ENCODE results near the gene HDAC8.

Gene HDAC8

GRCh38 chrX:72297953-72298730, 274.5 kb downstream of the HDAC8 start:
- peak; percentile 28 to 39 for DNase-seq (ENCODE audit: low read depth in 2 of 2)

GRCh38 chrX:72296991-72297390, 275.7 kb downstream of the HDAC8 start:
- DNase-seq (ENCODE audit: low read depth in 2 of 2) = no peak
- H3K4me3 ChIP-seq (replicated peaks in 1 of 2; ENCODE audit: low read depth in 2 of 2, low read length in 2 of 2) = no peak overlapping the region
- no peak for TF ChIP-seq CTCF (IDR thresholded peaks at IDR 0.05; ENCODE audit: low read depth, low read length)

More at GRCh38 chrX:72297953-72298730, 274.5 kb downstream of the HDAC8 start:
- no peak for TF ChIP-seq CTCF (IDR thresholded peaks at IDR 0.05; ENCODE audit: low read depth, low read length)
- H3K4me3 ChIP-seq (replicated peaks in 1 of 2; ENCODE audit: low read depth in 2 of 2, low read length in 2 of 2) = no peak overlapping the region

DNA sequence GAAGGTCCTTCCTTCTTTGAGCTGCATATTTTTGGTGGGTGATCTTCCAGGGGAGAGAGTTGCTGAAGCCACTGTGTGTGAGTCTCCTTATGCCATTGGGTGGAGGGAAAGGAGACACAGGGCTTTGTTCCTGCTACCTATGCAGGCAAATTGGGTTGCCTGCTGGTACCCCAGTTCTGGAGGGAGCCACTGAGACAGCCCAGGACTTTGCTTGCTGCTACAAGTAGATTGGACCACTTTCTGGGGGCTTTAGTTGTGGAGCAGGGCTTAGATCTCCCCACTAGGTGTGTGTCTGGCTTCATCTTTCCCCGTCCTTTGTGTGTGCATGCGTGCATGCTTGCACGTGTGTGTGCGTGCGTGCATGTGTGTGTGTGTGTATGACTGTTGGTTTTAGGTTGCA, 276.9 kb downstream of the HDAC8 start:
- no peak for TF ChIP-seq CTCF (IDR thresholded peaks at IDR 0.05; ENCODE audit: low read depth, low read length)
- H3K4me3 ChIP-seq (replicated peaks in 1 of 2; ENCODE audit: low read depth in 2 of 2, low read length in 2 of 2) = no peak overlapping the region
- DNase-seq (ENCODE audit: low read depth in 2 of 2) = no peak

DNA sequence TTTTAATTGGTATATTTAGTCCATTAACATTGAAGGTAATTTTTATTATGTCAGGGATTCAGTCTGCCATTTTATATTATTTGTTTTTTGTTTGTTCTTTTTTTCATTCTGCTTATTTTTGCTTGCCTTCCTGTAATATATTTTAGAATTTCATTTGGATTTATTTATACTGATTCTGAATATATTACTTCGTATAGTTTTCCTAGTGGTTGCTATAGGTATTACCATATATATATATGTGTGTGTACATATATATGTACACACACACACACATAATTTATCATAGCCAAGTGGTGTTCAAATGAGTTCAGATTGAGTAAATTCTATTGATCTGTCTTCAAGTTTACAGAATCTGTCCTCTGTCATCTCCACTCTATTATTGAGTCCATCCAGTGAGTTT, 278.1 kb downstream of the HDAC8 start:
- H3K4me3 ChIP-seq (replicated peaks in 1 of 2; ENCODE audit: low read depth in 2 of 2, low read length in 2 of 2) = no peak overlapping the region
- DNase-seq (ENCODE audit: low read depth in 2 of 2) = no peak
- TF ChIP-seq CTCF (IDR thresholded peaks at IDR 0.05; ENCODE audit: low read depth, low read length) = no peak

GRCh38 chrX:72282302-72282701, 290.3 kb downstream of the HDAC8 start:
- TF ChIP-seq CTCF (IDR thresholded peaks at IDR 0.05; ENCODE audit: low read depth, low read length) = no peak
- no peak overlapping the region for H3K4me3 ChIP-seq (replicated peaks in 1 of 2; ENCODE audit: low read depth in 2 of 2, low read length in 2 of 2)
- no peak for DNase-seq (ENCODE audit: low read depth in 2 of 2)

DNA sequence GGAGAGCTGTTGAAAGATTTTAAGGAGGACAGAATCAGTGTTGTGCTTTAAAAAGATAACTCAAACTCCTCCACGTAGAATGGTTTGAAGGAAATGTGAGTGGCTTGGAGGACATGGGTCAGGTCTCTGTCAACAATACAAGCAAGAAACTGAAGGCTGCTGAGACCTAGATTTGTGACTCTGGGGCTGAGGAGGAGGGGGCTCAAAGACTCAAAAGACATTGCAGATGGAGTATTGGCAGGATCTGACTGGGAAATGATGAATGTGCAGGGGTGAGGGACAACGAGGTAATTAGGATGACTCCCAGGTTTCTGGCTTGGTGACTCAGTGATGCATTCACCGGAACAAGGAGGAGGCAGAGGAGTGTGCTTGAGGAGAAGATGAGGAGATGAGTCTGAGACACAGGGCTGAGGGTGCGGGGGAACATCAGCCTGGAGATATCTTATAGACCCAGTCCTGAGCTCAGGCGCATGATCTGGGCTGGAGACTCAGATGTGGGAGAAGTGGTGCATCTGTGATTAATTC, 292.3 kb downstream of the HDAC8 start:
- DNase-seq (ENCODE audit: low read depth in 2 of 2) = peak in 1 of 2 donors; percentile 50
- no peak for TF ChIP-seq CTCF (IDR thresholded peaks at IDR 0.05; ENCODE audit: low read depth, low read length)
- H3K4me3 ChIP-seq (replicated peaks in 1 of 2; ENCODE audit: low read depth in 2 of 2, low read length in 2 of 2) = no peak overlapping the region

Measured in cardiac fibroblast (primary cell).